ENCODE data around the gene DOK7. TPM values are rescaled to one million over a fixed set of nuclear protein-coding genes. Genes with fewer than 3 reads are reported as not detected.

The DOK7 gene
- total RNA-seq, 1 experiment from 2014 or later, result 0.26 TPM

GRCh38 chr4:3492741-3493719, 29.9 kb downstream of the DOK7 start:
- Histone ChIP-seq H2BK20ac (ENCODE audit: low read depth, low read length, poor library complexity, severe bottlenecking) (no peak overlapping the region), H4K8ac (replicated peaks; ENCODE audit: insufficient read length, low read depth, low read length) (no peak overlapping the region), H3K79me2 (ENCODE audit: insufficient read depth, low read length) (no peaks in the 10 kb centered on the region), H3K18ac (ENCODE audit: insufficient read length, low read depth, low read length) (no peak overlapping the region), H3K9me3 (ENCODE audit: control insufficient read depth, low read depth, low read length) (no peaks in the 10 kb centered on the region), H3K4me2 (ENCODE audit: insufficient read depth, insufficient read length, low read length) (no peak overlapping the region), H3K27me3 (ENCODE audit: insufficient read depth, low read length) (peaks cover 35% of the 10 kb centered on the region; the same call in 1 of the 2 replicates), H2AFZ (ENCODE audit: low read length) (no peak overlapping the region), H3K27ac (ENCODE audit: insufficient read length, low read depth, low read length) (no peak overlapping the region), H3K9ac (ENCODE audit: extremely low read depth, insufficient read length, low read length) (no peak overlapping the region), H4K20me1 (ENCODE audit: control insufficient read depth, insufficient read depth, insufficient read length) (peaks cover 4% of the 10 kb centered on the region), H2BK120ac (ENCODE audit: low read depth, low read length, poor library complexity, severe bottlenecking) (no peak overlapping the region), H4K91ac (ENCODE audit: insufficient read length, low read depth, low read length) (no peak overlapping the region), H3K23ac (ENCODE audit: insufficient read length, low read depth, low read length) (no peak overlapping the region), H3K4me1 (ENCODE audit: insufficient read depth, low read length) (no peaks in the 10 kb centered on the region), H3K79me1 (ENCODE audit: insufficient read depth, low read depth, low read length, poor library complexity, severe bottlenecking) (no peaks in the 10 kb centered on the region), H2AK5ac (ENCODE audit: insufficient read length, low read length) (no peak overlapping the region), H3K56ac (ENCODE audit: insufficient read length, low read depth, low read length) (no peak overlapping the region), H3K23me2 (ENCODE audit: insufficient read length, low read depth, low read length, poor library complexity, severe bottlenecking) (no peaks in the 10 kb centered on the region), H3T11ph (ENCODE audit: low read length) (no peak overlapping the region), H3K4ac (ENCODE audit: low read depth, low read length) (no peak overlapping the region), H4K5ac (ENCODE audit: insufficient read length, low read depth, low read length) (no peak overlapping the region), H2BK5ac (ENCODE audit: insufficient read length, low read length) (no peak overlapping the region), H2BK15ac (ENCODE audit: low read depth, low read length) (no peak overlapping the region), H2BK12ac (ENCODE audit: insufficient read length, low read depth, low read length) (no peak overlapping the region), H3K14ac (ENCODE audit: insufficient read depth, low read length) (no peak overlapping the region; the same call in 1 of the 2 replicates)
- no peak overlapping the region for H3K27ac Mint-ChIP-seq
- WGBS (ENCODE audit: extremely low coverage, insufficient read length, low lambda C conversion rate), result no CpG with 5 or more reads among the region's 55 CpGs
- H3K4me1 Mint-ChIP-seq, result peaks cover 12 to 37% of the 10 kb centered on the region in 2 experiments
- H3K27me3 Mint-ChIP-seq (ENCODE audit: low read depth), result peaks cover 96% of the 10 kb centered on the region
- no peaks in the 10 kb centered on the region; a peak in 1 of 5 replicates for H3K9me3 Mint-ChIP-seq
- no peak for DNase-seq
- no peaks in the 10 kb centered on the region; a peak in 1 of 7 replicates for H3K36me3 Mint-ChIP-seq (ENCODE audit: insufficient read depth in 1 of 3, low read depth in 3 of 3)
- TF ChIP-seq CTCF (conservative IDR thresholded peaks at IDR 0.05), result no peak
- H3K4me3 Mint-ChIP-seq, result no peak overlapping the region

Data from H9 (cell line).